Right lobe of liver (tissue), 4 donors: ENCODE measurements around the gene CAMP.

Experiments used
- CTCF ChIP-seq, 4 donors: fragments of 200-600 bp in 3 of 4; fragments of 450-650 bp in 1 of 4; IDR thresholded peaks; one replicate each; pipeline versions ENCODE4 v1.5.1 to v1.8.0; 2016 to 2022; ENCODE audit warnings: antibody characterized with exemption in 4 of 4, mild to moderate bottlenecking in 2 of 4
- POLR2A ChIP-seq: fragments of 450-650 bp; IDR thresholded peaks from one replicate; pipeline ENCODE4 v1.6.1; 2017; ENCODE audit warnings: antibody characterized with exemption, mild to moderate bottlenecking
- donor health status: DM: no; HTN: no; CAD: no.
- donor health status: DM: no; HTN: no; CAD: no.
- donor health status: DM: no; HTN: yes; CAD: no.

- TF ChIP-seq CTCF (IDR thresholded peaks at IDR 0.05) (no peak), POLR2A (no peak)
Observed at GRCh38 chr3:48233542-48233941, 10.2 kb downstream of the CAMP start.
